H1 (cell line): ENCODE data around the gene SLC13A4. TPM values are rescaled to one million over a fixed set of nuclear protein-coding genes. Genes with fewer than 3 reads are reported as not detected.

Source experiments
- CTCF ChIA-PET: fragments of 300-600 bp; sonication (Branson Sonifier 250); formaldehyde crosslinking; loops from one replicate; lab custom pipeline; 2021; ENCODE audit not compliant: partially characterized antibody; lab: Charles Lee
- POLR2A ChIA-PET: fragments of 300-600 bp; sonication (Branson Sonifier 250); formaldehyde crosslinking; loops from one replicate; lab custom pipeline; 2021; ENCODE audit warnings: inconsistent platforms; ENCODE audit not compliant: partially characterized antibody; lab: Charles Lee
- DNase-seq, 2 experiments: peaks; one replicate each; pipeline versions ENCODE4 v3.0.0 to v3.0.0-alpha.2; 2010 to 2022; ENCODE audit warnings: low spot score in 2 of 2, low read depth in 1 of 2, mixed read lengths in 1 of 2
- FAIRE-seq: peaks from 2 replicates; lab custom pipeline; 2011; peaks lifted over from hg19 to GRCh38; lab: Jason Lieb, UNC
- H2AFZ ChIP-seq: 2 replicates; pipeline ENCODE4 v1.8.1; 2012; ENCODE audit warnings: low read length, inconsistent platforms
- H2AK5ac ChIP-seq: 2 replicates; pipeline ENCODE4 v1.6.1; 2013; ENCODE audit warnings: low read depth, low read length
- H2BK120ac ChIP-seq: replicated peaks from 2 replicates; pipeline ENCODE3; 2013; ENCODE audit warnings: low read depth, low read length, inconsistent platforms
- H2BK12ac ChIP-seq: 2 replicates; pipeline ENCODE4 v1.6.1; 2013; ENCODE audit warnings: low read depth, low read length
- H2BK15ac ChIP-seq: 2 replicates; pipeline ENCODE4 v1.6.1; 2013; ENCODE audit warnings: low read length
- H2BK20ac ChIP-seq: 2 replicates; pipeline ENCODE4 v1.6.1; 2013; ENCODE audit warnings: low read length
- H2BK5ac ChIP-seq: 2 replicates; pipeline ENCODE4 v1.6.1; 2013; ENCODE audit warnings: low read depth, low read length
- H3K14ac ChIP-seq: 2 replicates; pipeline ENCODE4 v1.6.1; 2013; ENCODE audit warnings: inconsistent platforms; ENCODE audit not compliant: insufficient read length
- H3K18ac ChIP-seq: 2 replicates; pipeline ENCODE4 v1.6.1; 2013; ENCODE audit warnings: low read length; ENCODE audit errors: extremely low read depth
- H3K23ac ChIP-seq: 2 replicates; pipeline ENCODE4 v1.6.1; 2013; ENCODE audit warnings: inconsistent platforms; ENCODE audit not compliant: insufficient read length
- H3K23me2 ChIP-seq: 2 replicates; pipeline ENCODE4 v1.6.1; 2013; ENCODE audit warnings: low read depth, low read length
- H3K27ac ChIP-seq: 2 replicates; pipeline ENCODE4 v1.6.1; 2011; ENCODE audit warnings: low read depth, low read length, inconsistent platforms
- H3K27me3 ChIP-seq, 4 experiments: replicated peaks in 1 of 4; 1 replicate in 1 of 4; 2 replicates in 3 of 4; pipeline versions ENCODE4 v1.6.1 to v1.8.1; 2011 to 2013; ENCODE audit warnings: low read length in 3 of 4, mild to moderate bottlenecking in 3 of 4, inconsistent platforms in 2 of 4, mixed read lengths in 2 of 4, moderate library complexity in 1 of 4; ENCODE audit not compliant: control insufficient read depth in 3 of 4, insufficient read depth in 3 of 4; ENCODE audit errors: extremely low read depth in 1 of 4
- H3K36me3 ChIP-seq, 4 experiments: 2 replicates each; pipeline versions ENCODE4 v1.6.1 to v1.8.1; 2011 to 2013; ENCODE audit warnings: mild to moderate bottlenecking in 4 of 4, low read length in 3 of 4, moderate library complexity in 2 of 4, control low read depth in 1 of 4, inconsistent platforms in 1 of 4; ENCODE audit not compliant: insufficient read depth in 4 of 4, control insufficient read depth in 2 of 4
- H3K4ac ChIP-seq: replicated peaks from 2 replicates; pipeline ENCODE3; 2013; ENCODE audit warnings: low read length, low read depth, mixed read lengths, inconsistent platforms; ENCODE audit not compliant: insufficient read length
- H3K4me1 ChIP-seq, 4 experiments: replicated peaks in 1 of 4; 1 replicate in 1 of 4; 2 replicates in 3 of 4; pipeline versions ENCODE4 v1.6.1 to v1.8.1; 2011 to 2013; ENCODE audit warnings: low read length in 3 of 4, inconsistent platforms in 2 of 4, mixed read lengths in 1 of 4; ENCODE audit not compliant: insufficient read depth in 4 of 4, control insufficient read depth in 3 of 4
- H3K4me2 ChIP-seq, 2 experiments: 2 replicates each; pipeline versions ENCODE4 v1.6.1 to v1.8.1; 2011 to 2013; ENCODE audit warnings: low read depth in 2 of 2, low read length in 2 of 2, control low read depth in 1 of 2, inconsistent platforms in 1 of 2, mild to moderate bottlenecking in 1 of 2; ENCODE audit not compliant: insufficient read depth in 1 of 2
- H3K4me3 ChIP-seq, 4 experiments: fragments of 200-600, 300-600 bp in 1 of 4; sonication (generic), shearing (Covaris generic), sonication (Bioruptor Twin) in 1 of 4; 2 replicates each; pipeline versions ENCODE4 v1.5.1 to v1.8.1; 2011 to 2016; ENCODE audit warnings: low read length in 4 of 4, low read depth in 3 of 4, control low read depth in 2 of 4, inconsistent platforms in 2 of 4, mild to moderate bottlenecking in 2 of 4, mixed read lengths in 1 of 4, moderate library complexity in 1 of 4; ENCODE audit not compliant: insufficient read depth in 2 of 4; ENCODE audit errors: extremely low read depth in 1 of 4
- H3K56ac ChIP-seq: replicated peaks from 2 replicates; pipeline ENCODE3; 2013; ENCODE audit warnings: low read depth, mild to moderate bottlenecking, mixed read lengths, low read length, inconsistent platforms; ENCODE audit not compliant: insufficient read length
- H3K79me1 ChIP-seq: 2 replicates; pipeline ENCODE4 v1.6.1; 2013; ENCODE audit warnings: low read depth, low read length, control low read depth
- H3K79me2 ChIP-seq, 2 experiments: 2 replicates each; pipeline versions ENCODE4 v1.6.1 to v1.8.1; 2012 to 2013; ENCODE audit warnings: low read length in 2 of 2, mild to moderate bottlenecking in 2 of 2, inconsistent platforms in 1 of 2; ENCODE audit not compliant: insufficient read depth in 2 of 2, control insufficient read depth in 1 of 2
- H3K9ac ChIP-seq, 4 experiments: replicated peaks in 1 of 4; 1 replicate in 1 of 4; 2 replicates in 3 of 4; pipeline versions ENCODE4 v1.6.1 to v1.8.1; 2011 to 2013; ENCODE audit warnings: low read depth in 3 of 4, low read length in 3 of 4, control low read depth in 2 of 4, mild to moderate bottlenecking in 2 of 4, moderate library complexity in 2 of 4, inconsistent platforms in 1 of 4; ENCODE audit errors: extremely low read depth in 1 of 4
- H3K9me3 ChIP-seq, 2 experiments: 2 replicates each; pipeline versions ENCODE4 v1.6.1 to v1.8.1; 2012 to 2013; ENCODE audit warnings: mild to moderate bottlenecking in 2 of 2, moderate library complexity in 2 of 2, control low read depth in 1 of 2, inconsistent platforms in 1 of 2, low read depth in 1 of 2, low read length in 1 of 2, mixed read lengths in 1 of 2; ENCODE audit not compliant: insufficient read depth in 2 of 2
- H4K20me1 ChIP-seq, 2 experiments: replicated peaks in 1 of 2; 2 replicates each; pipeline versions ENCODE3 to v1.8.1; 2011 to 2013; ENCODE audit warnings: inconsistent platforms in 2 of 2, low read length in 2 of 2, mild to moderate bottlenecking in 1 of 2; ENCODE audit not compliant: insufficient read depth in 2 of 2, control insufficient read depth in 1 of 2
- H4K5ac ChIP-seq: 2 replicates; pipeline ENCODE4 v1.6.1; 2013; ENCODE audit warnings: low read length, low read depth, mixed read lengths, inconsistent platforms; ENCODE audit not compliant: insufficient read length
- H4K8ac ChIP-seq: 2 replicates; pipeline ENCODE4 v1.8.0; 2013; ENCODE audit warnings: mild to moderate bottlenecking, moderate library complexity, low read length, inconsistent platforms; ENCODE audit not compliant: insufficient read depth; ENCODE audit errors: extremely low read depth
- H4K91ac ChIP-seq: replicated peaks from 2 replicates; pipeline ENCODE3; 2013; ENCODE audit warnings: low read length, mixed read lengths, inconsistent platforms; ENCODE audit not compliant: insufficient read length
- EZH2 ChIP-seq: fragments of 200-600 bp; sonication (generic); IDR thresholded peaks from 2 replicates; pipeline ENCODE4 v1.7.1; 2012; ENCODE audit warnings: low read depth, mild to moderate bottlenecking, moderate library complexity, low read length, inconsistent platforms; ENCODE audit not compliant: severe bottlenecking
- KDM4A ChIP-seq: IDR thresholded peaks from one replicate; pipeline ENCODE4 v1.7.1; 2012; ENCODE audit warnings: low read depth, mild to moderate bottlenecking, moderate library complexity, low read length, inconsistent platforms; ENCODE audit not compliant: severe bottlenecking
- PHF8 ChIP-seq: fragments of 200-600 bp; sonication (generic); conservative IDR thresholded peaks from 2 replicates; pipeline ENCODE4 v1.7.1; 2012; ENCODE audit warnings: low read depth, mild to moderate bottlenecking, inconsistent platforms, low read length, moderate library complexity
- POU5F1 ChIP-seq: IDR thresholded peaks from 2 replicates; pipeline ENCODE4 v1.6.1; 2011; ENCODE audit warnings: low read depth, mild to moderate bottlenecking, low read length, moderate library complexity
- WGBS, 2 experiments: shearing (Covaris generic) in 1 of 2; methylation state at CpG; one replicate each; pipeline versions ENCODE4 v1.1.6 to v1.1.7; 2013 to 2015; ENCODE audit warnings: low lambda C conversion rate in 2 of 2, mixed read lengths in 2 of 2, inconsistent platforms in 1 of 2, low coverage in 1 of 2, missing lambda C conversion rate in 1 of 2; ENCODE audit not compliant: insufficient replicate concordance in 2 of 2, insufficient coverage in 1 of 2, insufficient read length in 1 of 2; ENCODE audit errors: extremely low coverage in 1 of 2, missing lambda C conversion rate in 1 of 2; 5-methylcytosine and 5-hydroxymethylcytosine counted together
- polyA plus RNA-seq, 7 experiments: library from polyadenylated mRNA; depleted of rRNA in 3 of 7; stranded (reverse) in 5 of 7; unstranded in 2 of 7; fragments of >200 nt in 5 of 7; fragments of 200-250 nt in 2 of 7; gene quantifications; 1 replicate in 5 of 7; 2 replicates in 1 of 7; 4 replicates in 1 of 7; pipeline versions ENCODE4 v1.2.1 to v1.2.3, GENCODE V29; 2011 to 2013; ENCODE audit warnings: missing spikeins in 2 of 7, mixed read lengths in 2 of 7
- total RNA-seq: library from RNA; stranded (reverse); fragmentation: NEBNext Ultra II Directional; extraction: Animal tissue kit (Norgen Biotek cat#: 25700); gene quantifications from 2 replicates; pipeline ENCODE4 v1.2.1, GENCODE V29; 2021

The SLC13A4 gene
- total and polyA plus RNA-seq, 2 of the 8 experiments (the other 6 are each of a cell fraction or from before 2014, with no cell fraction given), result 3.9 to 7.5 TPM

DNA sequence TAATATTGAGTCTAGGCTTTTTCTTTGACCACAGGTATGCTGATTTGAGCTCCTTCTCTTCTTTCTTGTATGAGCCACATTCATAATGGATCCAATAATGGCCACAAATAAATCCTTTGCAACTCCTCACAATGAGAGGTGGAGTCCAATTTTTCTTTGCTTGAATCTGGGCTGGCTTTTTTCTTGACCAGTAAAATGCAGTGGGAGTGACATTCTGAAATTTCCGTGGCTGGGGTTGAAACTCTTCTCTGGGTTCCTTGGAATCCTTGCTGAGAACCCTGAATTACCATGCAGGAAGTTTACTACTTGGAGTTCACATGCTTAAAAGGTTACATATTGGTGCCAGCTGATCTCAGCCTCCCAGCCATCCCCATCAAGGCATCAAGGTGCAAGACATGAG lies 43.1 kb upstream of the SLC13A4 start:
- FAIRE-seq, result no peak
- TF ChIP-seq EZH2 (no peak), PHF8 (no peak), KDM4A (no peak), POU5F1 (no peak)

More for the DNA sequence above, 43.1 kb upstream of the SLC13A4 start:
- ChIA-PET CTCF (interaction anchor here (1.5 to 5.5 kb wide), 4 partner anchors 35 to 99 kb away, joined by 3 to 26 read pairs (median 12); no protein-coding TSS in a partner anchor), POLR2A (no interaction called here)
- H3K79me1 ChIP-seq, result no peaks in the 10 kb centered on the region
- H3K23me2 ChIP-seq, result no peaks in the 10 kb centered on the region
- no peak overlapping the region for H2BK12ac ChIP-seq
- H3K4ac ChIP-seq, result no peak overlapping the region
- H2BK120ac ChIP-seq, result no peak overlapping the region
- no peak overlapping the region for H2BK20ac ChIP-seq
- no peaks in the 10 kb centered on the region for H3K36me3 ChIP-seq
- no peaks in the 10 kb centered on the region for H3K27me3 ChIP-seq
- no peak overlapping the region for H3K27ac ChIP-seq
- no peak overlapping the region for H3K4me3 ChIP-seq
- H3K4me1 ChIP-seq, result peaks cover 0 to 10% (median 0%) of the 10 kb centered on the region in 4 experiments; a peak in 2 of 7 replicates
- no peak overlapping the region for H2AK5ac ChIP-seq
- no peak overlapping the region for H4K8ac ChIP-seq
- no peak overlapping the region for H4K91ac ChIP-seq
- no peak for DNase-seq
- no peak overlapping the region for H3K23ac ChIP-seq
- H3K14ac ChIP-seq, result no peak overlapping the region
- no peak overlapping the region for H2BK5ac ChIP-seq
- 83% methylated on average over 1 of the region's 1 CpG; no CpG with 5 or more reads in 1 of the 2 experiments for WGBS, 2 experiments
- no peaks in the 10 kb centered on the region for H3K79me2 ChIP-seq
- no peak overlapping the region for H3K56ac ChIP-seq
- H2AFZ ChIP-seq, result no peak overlapping the region
- no peak overlapping the region for H3K18ac ChIP-seq
- H3K4me2 ChIP-seq, result no peak overlapping the region
- no peak overlapping the region for H2BK15ac ChIP-seq
- H3K9ac ChIP-seq, result no peak overlapping the region
- no peaks in the 10 kb centered on the region for H3K9me3 ChIP-seq
- no peaks in the 10 kb centered on the region for H4K20me1 ChIP-seq
- no peak overlapping the region for H4K5ac ChIP-seq
